Left ventricle myocardium inferior (tissue), 1 donor: Measurements from ENCODE around the gene CCNG2. TPM values are rescaled to one million over a fixed set of nuclear protein-coding genes. Genes with fewer than 3 reads are reported as not detected.

Experiments
- DNase-seq: peaks from one replicate; pipeline ENCODE4 v3.0.0-alpha.2; 2020
- H3K27ac ChIP-seq: fragments of 200-600 bp; replicated peaks from 2 replicates; pipeline ENCODE4 v1.8.0; 2021
- H3K27me3 ChIP-seq: fragments of 200-600 bp; 2 replicates; pipeline ENCODE4 v1.8.0; 2021; ENCODE audit warnings: low read depth
- H3K36me3 ChIP-seq: fragments of 200-600 bp; 2 replicates; pipeline ENCODE4 v1.8.0; 2021
- H3K4me1 ChIP-seq: fragments of 200-600 bp; 2 replicates; pipeline ENCODE4 v1.8.0; 2021
- H3K4me3 ChIP-seq: fragments of 200-600 bp; 2 replicates; pipeline ENCODE4 v1.8.0; 2021; ENCODE audit warnings: mild to moderate bottlenecking, moderate library complexity
- H3K9me3 ChIP-seq: fragments of 200-600 bp; replicated peaks from 2 replicates; pipeline ENCODE4 v1.8.0; 2021
- intact Hi-C: fragments of 100-400 bp; cut with micrococcal nuclease; formaldehyde crosslinking; loops from one replicate; pipeline ENCODE4 v1.11.0; 2022
- long read RNA-seq: library from polyadenylated mRNA; unstranded; transcript quantifications from one replicate; pipeline ENCODE4 v2.0.0, GENCODE V29; 2021
- total RNA-seq: library from RNA; stranded (reverse); fragmentation: NEBNext Ultra II Directional; extraction: Animal tissue kit (Norgen Biotek cat#: 25700); gene quantifications from one replicate; pipeline ENCODE4 v1.2.1, GENCODE V29; 2021
- TF ChIP-seq, protein P1 (sequence below): fragments of 200-600 bp; IDR thresholded peaks from 2 replicates; pipeline ENCODE4 v1.8.0; 2021; ENCODE audit warnings: antibody characterized with exemption, mild to moderate bottlenecking, borderline replicate concordance
- donor health status: DM: no; HTN: yes; CAD: no; lungs with severe emphysema.

Gene CCNG2, protein sequence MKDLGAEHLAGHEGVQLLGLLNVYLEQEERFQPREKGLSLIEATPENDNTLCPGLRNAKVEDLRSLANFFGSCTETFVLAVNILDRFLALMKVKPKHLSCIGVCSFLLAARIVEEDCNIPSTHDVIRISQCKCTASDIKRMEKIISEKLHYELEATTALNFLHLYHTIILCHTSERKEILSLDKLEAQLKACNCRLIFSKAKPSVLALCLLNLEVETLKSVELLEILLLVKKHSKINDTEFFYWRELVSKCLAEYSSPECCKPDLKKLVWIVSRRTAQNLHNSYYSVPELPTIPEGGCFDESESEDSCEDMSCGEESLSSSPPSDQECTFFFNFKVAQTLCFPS
- total RNA-seq: 8.5 TPM
- long read RNA-seq, full-length matches to known transcripts: 6 of 12 reads
- long read RNA-seq, partial matches to known transcripts: 4 of 12 reads
- long read RNA-seq, other reads (novel, unspliced or antisense): 2 of 12 reads

DNA sequence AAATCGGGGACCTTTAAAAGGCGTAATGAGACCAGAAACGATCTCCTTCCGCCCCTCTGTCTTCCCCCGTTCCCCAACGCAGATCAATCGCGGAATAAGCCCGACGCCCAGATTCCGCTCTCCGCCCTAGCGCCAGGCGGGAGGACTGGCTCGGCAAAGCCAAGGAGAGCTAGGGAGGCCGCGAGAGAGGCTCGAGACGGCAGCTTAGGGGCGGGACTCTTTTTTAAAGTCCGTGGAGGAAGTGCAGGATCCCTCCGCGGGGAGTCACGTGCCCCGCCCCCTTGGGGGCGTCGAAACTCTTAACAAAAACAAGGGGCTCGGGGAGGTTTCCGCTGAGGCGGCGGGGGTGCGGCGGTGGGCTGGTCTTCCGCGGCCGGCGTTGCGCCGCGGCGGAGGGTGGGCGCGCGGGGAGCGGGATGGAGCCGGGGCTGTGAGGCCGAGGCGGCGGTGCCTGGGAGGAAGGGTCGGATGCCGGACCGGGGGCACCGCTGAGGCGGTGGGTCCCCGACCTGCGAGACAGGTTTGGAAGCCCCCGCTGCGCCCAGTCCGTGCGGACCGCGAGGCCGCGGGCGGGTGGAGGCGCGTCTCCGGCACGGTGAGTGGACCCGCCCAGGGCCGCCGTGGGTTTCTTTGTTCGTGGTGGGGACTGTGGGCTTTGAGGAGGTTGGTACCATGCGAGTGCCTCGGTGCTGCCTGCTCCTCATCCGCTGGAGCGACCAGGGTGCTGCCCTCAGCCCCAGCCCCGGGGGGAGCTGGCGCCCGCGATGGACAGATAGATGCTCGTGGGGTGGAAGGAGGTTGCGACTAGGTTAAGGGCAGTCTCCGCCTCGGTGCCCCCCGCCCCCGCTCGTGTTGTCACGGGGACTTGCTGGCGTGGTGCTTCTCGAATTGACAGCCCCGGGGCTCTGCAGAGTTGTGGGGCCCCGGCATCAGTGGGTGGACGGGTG is at the start of gene CCNG2:
CCNG2 (plus strand) TSS at position 296 of the 947 bp plus-strand sequence. CDS start 1,326 bp downstream, outside the sequence.
- Histone ChIP-seq H3K4me3 (peak within 1 kb of the TSS; percentile 97), H3K27ac (peak within 1 kb of the TSS; percentile 93), H3K4me1 (peaks cover 34% of the 10 kb centered on the region), H3K9me3 (no peaks in the 10 kb centered on the region), H3K27me3 (no peaks in the 10 kb centered on the region), H3K36me3 (peaks cover 16% of the 10 kb centered on the region)
- TF ChIP-seq, protein P1, sequence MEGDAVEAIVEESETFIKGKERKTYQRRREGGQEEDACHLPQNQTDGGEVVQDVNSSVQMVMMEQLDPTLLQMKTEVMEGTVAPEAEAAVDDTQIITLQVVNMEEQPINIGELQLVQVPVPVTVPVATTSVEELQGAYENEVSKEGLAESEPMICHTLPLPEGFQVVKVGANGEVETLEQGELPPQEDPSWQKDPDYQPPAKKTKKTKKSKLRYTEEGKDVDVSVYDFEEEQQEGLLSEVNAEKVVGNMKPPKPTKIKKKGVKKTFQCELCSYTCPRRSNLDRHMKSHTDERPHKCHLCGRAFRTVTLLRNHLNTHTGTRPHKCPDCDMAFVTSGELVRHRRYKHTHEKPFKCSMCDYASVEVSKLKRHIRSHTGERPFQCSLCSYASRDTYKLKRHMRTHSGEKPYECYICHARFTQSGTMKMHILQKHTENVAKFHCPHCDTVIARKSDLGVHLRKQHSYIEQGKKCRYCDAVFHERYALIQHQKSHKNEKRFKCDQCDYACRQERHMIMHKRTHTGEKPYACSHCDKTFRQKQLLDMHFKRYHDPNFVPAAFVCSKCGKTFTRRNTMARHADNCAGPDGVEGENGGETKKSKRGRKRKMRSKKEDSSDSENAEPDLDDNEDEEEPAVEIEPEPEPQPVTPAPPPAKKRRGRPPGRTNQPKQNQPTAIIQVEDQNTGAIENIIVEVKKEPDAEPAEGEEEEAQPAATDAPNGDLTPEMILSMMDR: no peak
- intact Hi-C loops: no loop called here
- peak; percentile 85 for DNase-seq

DNA sequence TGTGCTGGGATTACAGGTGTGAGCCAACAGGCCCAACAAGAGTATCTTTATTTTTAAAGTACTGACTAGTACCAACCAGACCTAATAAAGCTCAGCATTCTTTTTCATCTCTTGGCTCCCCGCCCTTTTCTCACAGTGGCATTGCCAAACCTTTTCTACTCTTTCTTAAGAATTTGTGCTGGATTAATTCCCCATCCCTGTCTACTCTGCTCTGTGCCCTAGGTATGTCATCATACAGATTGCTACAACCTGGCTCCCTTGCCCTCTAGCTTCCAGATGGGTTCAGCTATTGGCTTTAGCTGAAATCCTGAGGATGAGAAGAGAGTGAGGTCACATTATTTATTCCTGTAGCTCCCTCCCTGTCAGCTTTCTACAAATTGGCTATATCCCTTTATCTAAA is 46.3 kb upstream of the CCNG2 start:
- peaks cover 15% of the 10 kb centered on the region for H3K27me3 ChIP-seq
- DNase-seq: no peak
- H3K27ac ChIP-seq: no peak overlapping the region
- peaks cover under 1% of the 10 kb centered on the region for H3K4me1 ChIP-seq
- H3K9me3 ChIP-seq: no peaks in the 10 kb centered on the region
- intact Hi-C loops: no loop called here
- H3K4me3 ChIP-seq: no peak overlapping the region
- TF ChIP-seq, protein P1: no peak
- H3K36me3 ChIP-seq: no peaks in the 10 kb centered on the region

DNA sequence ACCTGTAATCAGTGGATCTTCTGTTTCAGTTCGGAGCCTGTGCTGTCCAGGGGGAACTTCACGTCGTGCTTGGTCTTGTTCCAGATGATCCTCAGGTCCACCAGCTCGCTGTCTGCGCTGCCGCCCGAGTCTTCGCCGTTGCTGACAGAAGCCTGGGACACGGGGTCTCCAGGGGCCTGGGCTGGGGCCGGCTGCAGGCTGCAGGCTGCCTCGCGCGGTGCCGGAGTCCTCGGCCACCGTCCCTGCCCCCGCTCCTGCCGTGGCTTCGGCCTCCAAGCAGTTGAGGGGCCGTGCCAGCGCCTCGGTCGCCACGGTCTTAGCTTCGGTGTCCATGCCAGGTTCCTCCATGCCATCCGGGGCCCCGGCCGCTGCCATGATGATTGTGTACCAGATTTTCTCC is 43.9 kb upstream of the CCNG2 start:
- H3K36me3 ChIP-seq: no peaks in the 10 kb centered on the region
- intact Hi-C loops: no loop called here
- H3K9me3 ChIP-seq: no peaks in the 10 kb centered on the region
- H3K4me3 ChIP-seq: no peak overlapping the region
- no peaks in the 10 kb centered on the region for H3K4me1 ChIP-seq
- DNase-seq: no peak
- TF ChIP-seq, protein P1: no peak
- no peak overlapping the region for H3K27ac ChIP-seq
- peaks cover 14% of the 10 kb centered on the region for H3K27me3 ChIP-seq

- intact Hi-C loops: no loop called here
- Histone ChIP-seq H3K4me1 (no peaks in the 10 kb centered on the region), H3K4me3 (no peak overlapping the region), H3K36me3 (no peaks in the 10 kb centered on the region), H3K9me3 (no peaks in the 10 kb centered on the region), H3K27me3 (peaks cover 13% of the 10 kb centered on the region), H3K27ac (no peak overlapping the region)
- DNase-seq: no peak
- TF ChIP-seq, protein P1: no peak
Observed at GRCh38 chr4:77117721-77118120, 39.3 kb upstream of the CCNG2 start.

DNA sequence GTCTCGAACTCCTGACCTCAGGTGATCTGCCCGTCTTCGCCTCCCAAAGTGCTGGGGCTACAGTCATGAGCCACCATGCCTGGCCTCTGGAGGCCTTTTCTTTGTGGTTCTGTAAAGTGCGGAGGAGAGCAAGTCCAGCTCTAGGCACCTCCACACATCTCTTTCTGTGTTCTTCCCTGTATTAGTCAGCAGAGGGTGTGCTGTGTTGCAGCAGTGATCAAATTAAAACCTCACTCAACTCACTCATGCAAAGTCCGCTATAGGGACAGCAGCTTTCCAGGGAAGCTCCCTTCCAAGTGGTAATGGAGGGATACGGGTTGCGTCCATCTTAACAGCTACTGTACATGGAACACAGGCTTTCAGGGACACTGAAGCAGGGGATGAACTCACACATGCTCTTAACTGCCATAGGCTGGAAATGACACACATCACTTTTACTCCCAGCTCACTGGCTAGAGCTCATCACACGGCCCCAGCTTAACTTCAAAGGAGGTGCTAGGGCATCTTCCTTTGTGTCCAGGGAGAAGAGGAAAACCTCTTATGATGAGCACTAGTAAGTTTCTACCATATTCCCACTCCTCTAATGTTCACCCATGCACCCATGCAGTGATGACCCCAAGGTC is 36.0 kb upstream of the CCNG2 start:
- H3K36me3 ChIP-seq: no peaks in the 10 kb centered on the region
- H3K4me3 ChIP-seq: no peak overlapping the region
- H3K27ac ChIP-seq: no peak overlapping the region
- H3K27me3 ChIP-seq: peaks cover 35% of the 10 kb centered on the region
- TF ChIP-seq, protein P1: no peak
- no peaks in the 10 kb centered on the region for H3K9me3 ChIP-seq
- DNase-seq: no peak
- H3K4me1 ChIP-seq: no peaks in the 10 kb centered on the region
- intact Hi-C loops: no loop called here
